ENCODE measurements around the gene PCDHGB2. TPM values are rescaled to one million over a fixed set of nuclear protein-coding genes. Genes with fewer than 3 reads are reported as not detected.

The PCDHGB2 gene
- total and polyA plus RNA-seq, 2 donors from 2014 or later, result 4.0 TPM; not detected in 1

DNA sequence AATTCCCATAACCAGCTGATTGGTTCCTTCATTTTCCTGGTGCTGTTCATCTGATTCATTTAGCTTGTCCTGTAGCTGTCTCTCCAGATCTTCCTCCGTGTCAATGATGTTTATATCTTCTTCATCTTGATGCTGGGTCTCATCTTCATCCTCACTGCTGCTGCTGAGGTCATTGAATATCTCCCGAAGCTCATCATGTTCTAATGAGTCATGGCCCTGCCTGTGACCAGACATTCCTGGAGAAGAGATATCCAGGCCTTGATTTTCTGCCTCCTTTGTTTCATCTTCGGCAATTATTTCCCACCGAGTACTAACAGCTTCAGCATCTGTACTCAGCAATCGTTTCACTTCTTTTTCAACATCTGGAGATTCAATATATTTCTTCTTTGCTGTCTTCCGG lies 40.6 kb upstream of the PCDHGB2 start:
- H3K36me3 ChIP-seq (ENCODE audit: control insufficient read depth in 2 of 3, insufficient read depth in 3 of 3, low read length in 3 of 3), result peaks cover 0 to 12% (median 11%) of the 10 kb centered on the region in 3 donors
- no peaks in the 10 kb centered on the region for H3K27me3 ChIP-seq (ENCODE audit: control insufficient read depth, insufficient read depth, low read length)
- peak overlapping the region; percentile 23 to 96 (median 88) for H3K4me3 ChIP-seq (ENCODE audit: low read length in 3 of 3)
- H3K9ac ChIP-seq (ENCODE audit: low read length in 3 of 3), result no peak overlapping the region
- no peak for DNase-seq
- H3K27ac ChIP-seq (ENCODE audit: low read depth in 2 of 2, low read length in 2 of 2), result no peak overlapping the region
- H3K9me3 ChIP-seq (ENCODE audit: control insufficient read depth in 2 of 3, insufficient read depth in 1 of 3, low read length in 3 of 3), result peaks cover 17 to 61% (median 49%) of the 10 kb centered on the region in 3 donors
- peaks cover 0 to 3% (median 2%) of the 10 kb centered on the region in 3 donors for H3K4me1 ChIP-seq (ENCODE audit: control insufficient read depth in 2 of 3, insufficient read depth in 2 of 3, low read depth in 1 of 3, low read length in 3 of 3)
- intact Hi-C loops (cut with DNase I), result no loop called here
- FAIRE-seq, result no peak
- TF ChIP-seq, protein P1, sequence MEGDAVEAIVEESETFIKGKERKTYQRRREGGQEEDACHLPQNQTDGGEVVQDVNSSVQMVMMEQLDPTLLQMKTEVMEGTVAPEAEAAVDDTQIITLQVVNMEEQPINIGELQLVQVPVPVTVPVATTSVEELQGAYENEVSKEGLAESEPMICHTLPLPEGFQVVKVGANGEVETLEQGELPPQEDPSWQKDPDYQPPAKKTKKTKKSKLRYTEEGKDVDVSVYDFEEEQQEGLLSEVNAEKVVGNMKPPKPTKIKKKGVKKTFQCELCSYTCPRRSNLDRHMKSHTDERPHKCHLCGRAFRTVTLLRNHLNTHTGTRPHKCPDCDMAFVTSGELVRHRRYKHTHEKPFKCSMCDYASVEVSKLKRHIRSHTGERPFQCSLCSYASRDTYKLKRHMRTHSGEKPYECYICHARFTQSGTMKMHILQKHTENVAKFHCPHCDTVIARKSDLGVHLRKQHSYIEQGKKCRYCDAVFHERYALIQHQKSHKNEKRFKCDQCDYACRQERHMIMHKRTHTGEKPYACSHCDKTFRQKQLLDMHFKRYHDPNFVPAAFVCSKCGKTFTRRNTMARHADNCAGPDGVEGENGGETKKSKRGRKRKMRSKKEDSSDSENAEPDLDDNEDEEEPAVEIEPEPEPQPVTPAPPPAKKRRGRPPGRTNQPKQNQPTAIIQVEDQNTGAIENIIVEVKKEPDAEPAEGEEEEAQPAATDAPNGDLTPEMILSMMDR (IDR thresholded peaks at IDR 0.05; ENCODE audit: borderline replicate concordance, extremely low read depth, insufficient read depth), result no peak

DNA sequence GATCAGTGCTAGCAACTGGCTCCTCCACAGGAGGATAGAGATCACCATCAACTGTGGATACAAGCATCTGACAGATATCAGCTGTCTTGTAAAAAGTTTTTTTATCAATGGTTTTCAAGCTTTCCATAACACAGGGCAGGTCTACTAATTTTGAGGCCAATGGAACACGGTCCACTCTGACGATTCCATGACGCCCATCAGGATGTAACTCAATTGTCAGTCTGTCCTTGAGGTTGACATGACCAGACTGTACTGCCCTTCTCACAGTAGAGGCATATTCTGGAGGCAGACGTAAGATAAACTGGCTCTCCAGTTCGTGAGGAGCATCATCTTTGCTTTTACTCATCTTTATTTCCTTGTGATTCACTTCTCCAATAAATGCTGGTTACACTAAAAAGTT lies 40.1 kb upstream of the PCDHGB2 start:
- Histone ChIP-seq H3K4me1 (ENCODE audit: control insufficient read depth in 2 of 3, insufficient read depth in 2 of 3, low read depth in 1 of 3, low read length in 3 of 3) (peaks cover 0 to 3% (median 2%) of the 10 kb centered on the region in 3 donors), H3K27me3 (ENCODE audit: control insufficient read depth, insufficient read depth, low read length) (no peaks in the 10 kb centered on the region), H3K9me3 (ENCODE audit: control insufficient read depth in 2 of 3, insufficient read depth in 1 of 3, low read length in 3 of 3) (peaks cover 17 to 61% (median 45%) of the 10 kb centered on the region in 3 donors), H3K4me3 (ENCODE audit: low read length in 3 of 3) (peak overlapping the region; percentile 88 to 96 (median 96)), H3K9ac (ENCODE audit: low read length in 3 of 3) (peak overlapping the region in 1 of 3 donors; percentile 78), H3K36me3 (ENCODE audit: control insufficient read depth in 2 of 3, insufficient read depth in 3 of 3, low read length in 3 of 3) (peaks cover 0 to 12% (median 11%) of the 10 kb centered on the region in 3 donors), H3K27ac (ENCODE audit: low read depth in 2 of 2, low read length in 2 of 2) (no peak overlapping the region)
- DNase-seq (no peak), FAIRE-seq (no peak)
- intact Hi-C loops (cut with DNase I), result no loop called here
- TF ChIP-seq, protein P1 (IDR thresholded peaks at IDR 0.05; ENCODE audit: borderline replicate concordance, extremely low read depth, insufficient read depth), result no peak

DNA sequence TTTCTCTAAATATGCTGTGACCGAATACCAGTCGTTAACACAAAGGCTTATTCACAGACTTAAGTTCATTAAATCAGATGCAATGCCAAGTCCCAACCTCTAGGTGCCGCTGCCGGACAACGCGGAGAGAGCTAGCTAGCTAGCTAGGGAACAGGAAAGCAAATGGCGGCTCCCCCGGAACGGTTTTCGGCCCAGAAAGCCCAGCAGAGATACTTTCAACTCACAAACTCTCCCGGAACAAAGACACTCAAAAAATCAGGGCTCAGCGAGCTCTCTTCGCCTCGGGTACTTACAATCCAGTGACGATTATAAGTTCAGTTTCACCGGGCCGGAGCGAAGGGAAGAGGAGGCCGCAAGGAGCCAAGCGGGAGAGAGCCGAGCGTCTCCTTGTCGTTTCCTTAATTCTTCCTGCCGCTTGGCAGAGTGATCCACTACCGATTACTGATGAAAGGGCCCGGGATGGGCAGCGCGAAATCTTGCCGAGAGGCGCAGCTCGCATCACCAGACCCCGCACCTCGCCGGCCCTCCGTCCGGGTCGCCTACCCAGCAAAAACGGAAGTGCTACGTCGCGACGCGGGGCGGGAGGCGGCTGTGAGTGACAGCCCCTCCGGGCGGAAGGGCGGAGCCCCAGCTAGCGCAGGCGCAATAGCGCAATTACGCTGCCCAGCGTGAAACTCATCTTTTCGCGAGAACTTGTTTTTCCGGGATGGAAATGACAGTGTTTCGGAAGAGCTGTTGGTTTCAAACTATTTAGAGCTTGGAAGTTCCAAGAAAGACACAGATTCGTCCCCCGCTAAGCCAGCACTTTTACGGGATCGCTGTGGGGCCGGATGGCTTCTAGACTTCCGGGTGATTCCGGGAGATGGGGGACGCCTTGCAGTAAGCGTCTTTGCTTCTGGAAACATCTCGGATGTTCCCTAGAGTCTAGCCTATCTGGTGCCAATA lies 39.3 kb upstream of the PCDHGB2 start, which contains the start of gene TAF7:
Gene TAF7, minus strand, starts transcription at position 560 of the 945 bp plus-strand sequence. CDS start 740 bp downstream, outside the sequence.
- DNase-seq (peak; percentile 94 to 98 (median 96)), FAIRE-seq (no peak)
- Histone ChIP-seq H3K9me3 (ENCODE audit: control insufficient read depth in 2 of 3, insufficient read depth in 1 of 3, low read length in 3 of 3) (peaks cover 17 to 54% (median 37%) of the 10 kb centered on the region in 3 donors), H3K4me1 (ENCODE audit: control insufficient read depth in 2 of 3, insufficient read depth in 2 of 3, low read depth in 1 of 3, low read length in 3 of 3) (peaks cover 0 to 3% (median 2%) of the 10 kb centered on the region in 3 donors), H3K36me3 (ENCODE audit: control insufficient read depth in 2 of 3, insufficient read depth in 3 of 3, low read length in 3 of 3) (peaks cover 0 to 12% (median 11%) of the 10 kb centered on the region in 3 donors), H3K9ac (ENCODE audit: low read length in 3 of 3) (peak within 1 kb of the TSS; percentile 72 to 92 (median 86)), H3K4me3 (ENCODE audit: low read length in 3 of 3) (peak within 1 kb of the TSS; percentile 88 to 96 (median 96)), H3K27me3 (ENCODE audit: control insufficient read depth, insufficient read depth, low read length) (no peaks in the 10 kb centered on the region), H3K27ac (ENCODE audit: low read depth in 2 of 2, low read length in 2 of 2) (peak within 1 kb of the TSS; percentile 85 to 88)
- intact Hi-C loops (cut with DNase I), result no loop called here
- TF ChIP-seq, protein P1 (IDR thresholded peaks at IDR 0.05; ENCODE audit: borderline replicate concordance, extremely low read depth, insufficient read depth), result peak; percentile 74

Data from kidney (tissue), 14 donors.